HG03175 (cell line): ENCODE data around the gene OLFML2A.

Experiments
- ATAC-seq: cut with Tn5 transposase; IDR thresholded peaks from one replicate; pipeline ENCODE4 v1.9.1; 2021; ENCODE audit warnings: mild to moderate bottlenecking, moderate library complexity; ENCODE audit not compliant: unreplicated experiment

The OLFML2A gene

GRCh38 chr9:124852121-124852828 is 75.3 kb downstream of the OLFML2A start:
- ATAC-seq: no peak

GRCh38 chr9:124852829-124853531 is 76.0 kb downstream of the OLFML2A start, which contains the start of gene WDR38:
Gene WDR38 (plus strand): TSS chr9:124853460. CDS start chr9:124853532, 72 bp downstream.
- ATAC-seq: peak; percentile 66

- ATAC-seq: no peak
Observed at GRCh38 chr9:124853605-124854143, 76.7 kb downstream of the OLFML2A start.

- ATAC-seq: no peak
Observed at GRCh38 chr9:124854161-124854560, 77.2 kb downstream of the OLFML2A start.

- ATAC-seq: no peak
Observed at GRCh38 chr9:124854822-124855221, 77.9 kb downstream of the OLFML2A start.

- ATAC-seq: no peak
Observed at GRCh38 chr9:124855566-124855943, 78.6 kb downstream of the OLFML2A start.

- ATAC-seq: no peak
Observed at GRCh38 chr9:124855944-124856765, 79.2 kb downstream of the OLFML2A start.

- ATAC-seq: no peak
Observed at GRCh38 chr9:124857533-124858162, 80.7 kb downstream of the OLFML2A start.

- no peak for ATAC-seq
Observed at GRCh38 chr9:124858330-124859046, 81.6 kb downstream of the OLFML2A start.

- no peak for ATAC-seq
Observed at GRCh38 chr9:124859803-124860581, 83.1 kb downstream of the OLFML2A start.

- no peak for ATAC-seq
Observed at GRCh38 chr9:124860582-124861341, 83.8 kb downstream of the OLFML2A start.

GRCh38 chr9:124861342-124862229 is 84.7 kb downstream of the OLFML2A start, which contains the start of the genes ARPC5L and RPL35:
Gene ARPC5L (plus strand): TSS chr9:124862130. CDS start chr9:124869291, 7,161 bp downstream.
Gene RPL35 (minus strand): TSS chr9:124861957. CDS start chr9:124861912, 45 bp downstream.
- ATAC-seq: peak; percentile 87

GRCh38 chr9:124863371-124863871 is 86.5 kb downstream of the OLFML2A start:
- ATAC-seq: no peak
